ENCODE results near the gene HS3ST3A1.

HS3ST3A1 gene

GRCh38 chr17:13513039-13513405 is 88.7 kb downstream of the HS3ST3A1 start:
- Histone ChIP-seq H3K27me3 (no peaks in the 10 kb centered on the region), H3K4me3 (ENCODE audit: low read depth, low read length) (no peak overlapping the region), H3K9me3 (no peaks in the 10 kb centered on the region), H3K36me3 (no peaks in the 10 kb centered on the region), H3K4me1 (0 out of 2 replicates have a peak, but pooled peaks cover 5% of the 10 kb centered on the region)
- TF ChIP-seq CTCF (IDR thresholded peaks at IDR 0.05; ENCODE audit: low read depth, low read length): no peak
- DNase-seq: peak; percentile 41

- Histone ChIP-seq H3K4me1 (0 out of 2 replicates have a peak, but pooled peaks cover 5% of the 10 kb centered on the region), H3K36me3 (no peaks in the 10 kb centered on the region), H3K4me3 (ENCODE audit: low read depth, low read length) (peak overlapping the region; percentile 8; the same call in 1 of the 2 replicates), H3K27me3 (no peaks in the 10 kb centered on the region), H3K9me3 (no peaks in the 10 kb centered on the region)
- TF ChIP-seq CTCF (IDR thresholded peaks at IDR 0.05; ENCODE audit: low read depth, low read length): no peak
- DNase-seq: peak; percentile 26
These were observed 91.7 kb downstream of the HS3ST3A1 start for GRCh38 chr17:13510062-13510461.

- TF ChIP-seq CTCF (IDR thresholded peaks at IDR 0.05; ENCODE audit: low read depth, low read length): no peak
- DNase-seq: no peak
- Histone ChIP-seq H3K4me1 (0 out of 2 replicates have a peak, but pooled peaks cover 5% of the 10 kb centered on the region), H3K9me3 (no peaks in the 10 kb centered on the region), H3K36me3 (no peaks in the 10 kb centered on the region), H3K4me3 (ENCODE audit: low read depth, low read length) (no peak overlapping the region), H3K27me3 (no peaks in the 10 kb centered on the region)
These were observed 92.2 kb downstream of the HS3ST3A1 start for GRCh38 chr17:13509527-13509926.

GRCh38 chr17:13508896-13509295 is 92.8 kb downstream of the HS3ST3A1 start:
- Histone ChIP-seq H3K9me3 (no peaks in the 10 kb centered on the region), H3K4me3 (ENCODE audit: low read depth, low read length) (no peak overlapping the region), H3K27me3 (no peaks in the 10 kb centered on the region), H3K4me1 (0 out of 2 replicates have a peak, but pooled peaks cover 5% of the 10 kb centered on the region), H3K36me3 (no peaks in the 10 kb centered on the region)
- no peak for TF ChIP-seq CTCF (IDR thresholded peaks at IDR 0.05; ENCODE audit: low read depth, low read length)
- no peak for DNase-seq

GRCh38 chr17:13503526-13503925 is 98.2 kb downstream of the HS3ST3A1 start:
- Histone ChIP-seq H3K36me3 (no peaks in the 10 kb centered on the region), H3K9me3 (no peaks in the 10 kb centered on the region), H3K27me3 (no peaks in the 10 kb centered on the region), H3K4me3 (ENCODE audit: low read depth, low read length) (no peak overlapping the region), H3K4me1 (no peaks in the 10 kb centered on the region)
- no peak for TF ChIP-seq CTCF (IDR thresholded peaks at IDR 0.05; ENCODE audit: low read depth, low read length)
- DNase-seq: no peak

GRCh38 chr17:13502263-13502662 is 99.5 kb downstream of the HS3ST3A1 start:
- no peaks in the 10 kb centered on the region for H3K36me3 ChIP-seq
- H3K4me3 ChIP-seq (ENCODE audit: low read depth, low read length): no peak overlapping the region
- H3K4me1 ChIP-seq: no peaks in the 10 kb centered on the region
- no peak for TF ChIP-seq CTCF (IDR thresholded peaks at IDR 0.05; ENCODE audit: low read depth, low read length)
- H3K9me3 ChIP-seq: no peaks in the 10 kb centered on the region
- H3K27me3 ChIP-seq: no peaks in the 10 kb centered on the region
- DNase-seq: no peak

Measured in BE2C (cell line).